HepG2 (cell line): ENCODE measurements around the gene SLC13A5. TPM values are rescaled to one million over a fixed set of nuclear protein-coding genes. Genes with fewer than 3 reads are reported as not detected.

ENCODE experiments used
- ELF1 ChIP-seq: sonication (generic); formaldehyde crosslinking; IDR thresholded peaks from 2 replicates; pipeline ENCODE4 v1.4.0; 2020; ENCODE audit warnings: missing genetic modification reagents
- GPN1 ChIP-seq: sonication (generic); formaldehyde crosslinking; IDR thresholded peaks from 2 replicates; pipeline ENCODE4 v1.5.1; 2020; ENCODE audit warnings: missing genetic modification reagents, borderline replicate concordance
- HHEX ChIP-seq: IDR thresholded peaks from 2 replicates; pipeline ENCODE4 v1.6.1; 2016; ENCODE audit warnings: control low read depth
- HNF4A ChIP-seq: sonication (generic); formaldehyde crosslinking; IDR thresholded peaks from 2 replicates; pipeline ENCODE4 v1.4.0; 2020; ENCODE audit warnings: missing genetic modification reagents
- HNRNPL ChIP-seq: fragments of 200-400 bp; formaldehyde crosslinking; IDR thresholded peaks from 2 replicates; pipeline ENCODE4 v1.6.1; 2017; ENCODE audit warnings: mild to moderate bottlenecking, low read depth, low read length
- KDM5B ChIP-seq: sonication (generic); formaldehyde crosslinking; IDR thresholded peaks from 2 replicates; pipeline ENCODE4 v1.4.0; 2020; ENCODE audit warnings: missing genetic modification reagents, mild to moderate bottlenecking, borderline replicate concordance
- NBN ChIP-seq: fragments of 450-650 bp; conservative IDR thresholded peaks from 2 replicates; pipeline ENCODE4 v1.6.1; 2017
- NFE2 ChIP-seq: sonication (generic); formaldehyde crosslinking; IDR thresholded peaks from 2 replicates; pipeline ENCODE4 v1.4.0; 2020; ENCODE audit warnings: missing genetic modification reagents
- NFKBIZ ChIP-seq: IDR thresholded peaks from 2 replicates; pipeline ENCODE4 v1.6.1; 2018; ENCODE audit warnings: missing genetic modification reagents, missing compliant biosample characterization
- PCBP2 ChIP-seq: fragments of 200-400 bp; formaldehyde crosslinking; optimal IDR thresholded peaks from 2 replicates; pipeline ENCODE3; 2018; ENCODE audit warnings: low read length, low read depth; ENCODE audit not compliant: poor library complexity, severe bottlenecking
- PLRG1 ChIP-seq: fragments of 450-650 bp; conservative IDR thresholded peaks from 2 replicates; pipeline ENCODE4 v1.6.1; 2016
- SMAD3 ChIP-seq: sonication (generic); formaldehyde crosslinking; IDR thresholded peaks from 2 replicates; pipeline ENCODE4 v1.4.0; 2020; ENCODE audit warnings: missing genetic modification reagents
- THAP11 ChIP-seq: IDR thresholded peaks from 2 replicates; pipeline ENCODE4 v1.6.1; 2016; ENCODE audit warnings: missing biosample characterization, missing genetic modification reagents
- ZNF124 ChIP-seq: sonication (generic); formaldehyde crosslinking; IDR thresholded peaks from 2 replicates; pipeline ENCODE4 v1.4.0; 2020; ENCODE audit warnings: missing genetic modification reagents
- ZNF329 ChIP-seq: sonication (generic); formaldehyde crosslinking; IDR thresholded peaks from 2 replicates; pipeline ENCODE4 v1.9.0; 2021; ENCODE audit warnings: low read depth, mild to moderate bottlenecking, missing genetic modification reagents
- ZNF331 ChIP-seq: sonication (generic); formaldehyde crosslinking; IDR thresholded peaks from 2 replicates; pipeline ENCODE4 v1.4.0; 2020; ENCODE audit warnings: missing genetic modification reagents
- polyA plus RNA-seq, 8 experiments: library from polyadenylated mRNA; depleted of rRNA in 3 of 8; stranded (reverse) in 7 of 8; unstranded in 1 of 8; fragments of >200 nt; fragmentation: Illumina TruSeq in 4 of 8; extraction: Trizol in 4 of 8; gene quantifications; 2 replicates each; pipeline versions ENCODE4 v1.2.1 to v1.2.3, GENCODE V29; 2011 to 2016; ENCODE audit warnings: low read depth in 4 of 8, missing spikeins in 1 of 8, mixed read lengths in 1 of 8; ENCODE audit not compliant: insufficient read depth in 1 of 8
- total RNA-seq, 5 experiments: library from RNA; depleted of rRNA; stranded (reverse); fragments of >200 nt; fragmentation: Illumina TruSeq; extraction: Trizol; gene quantifications; 2 replicates each; pipeline ENCODE4 v1.2.3, GENCODE V29; 2016; ENCODE audit warnings: low read depth in 1 of 5
- TF ChIP-seq, protein P1 (sequence below): sonication (generic); formaldehyde crosslinking; IDR thresholded peaks from 2 replicates; pipeline ENCODE4 v1.5.1; 2020; ENCODE audit warnings: missing genetic modification reagents, mild to moderate bottlenecking, borderline replicate concordance
- TF ChIP-seq, protein P2 (sequence below): sonication (generic); formaldehyde crosslinking; IDR thresholded peaks from 2 replicates; pipeline ENCODE4 v1.8.1; 2023; ENCODE audit warnings: missing genetic modification reagents, inconsistent platforms, borderline replicate concordance
- TF ChIP-seq, protein P3 (sequence below): sonication (generic); formaldehyde crosslinking; IDR thresholded peaks from 2 replicates; pipeline ENCODE4 v1.8.0; 2022; ENCODE audit warnings: missing genetic modification reagents, mild to moderate bottlenecking, inconsistent platforms, borderline replicate concordance
- TF ChIP-seq, protein P4 (sequence below): sonication (generic); formaldehyde crosslinking; IDR thresholded peaks from 2 replicates; pipeline ENCODE4 v1.4.0; 2020; ENCODE audit warnings: missing genetic modification reagents
- TF ChIP-seq, protein P5 (sequence below): sonication (generic); formaldehyde crosslinking; IDR thresholded peaks from 2 replicates; pipeline ENCODE4 v1.9.0; 2021; ENCODE audit warnings: missing genetic modification reagents, borderline replicate concordance

Gene SLC13A5
- total and polyA plus RNA-seq, 2 of the 13 experiments (the other 11 are each of a cell fraction or from before 2014, with no cell fraction given): 42.8 to 310 TPM

DNA sequence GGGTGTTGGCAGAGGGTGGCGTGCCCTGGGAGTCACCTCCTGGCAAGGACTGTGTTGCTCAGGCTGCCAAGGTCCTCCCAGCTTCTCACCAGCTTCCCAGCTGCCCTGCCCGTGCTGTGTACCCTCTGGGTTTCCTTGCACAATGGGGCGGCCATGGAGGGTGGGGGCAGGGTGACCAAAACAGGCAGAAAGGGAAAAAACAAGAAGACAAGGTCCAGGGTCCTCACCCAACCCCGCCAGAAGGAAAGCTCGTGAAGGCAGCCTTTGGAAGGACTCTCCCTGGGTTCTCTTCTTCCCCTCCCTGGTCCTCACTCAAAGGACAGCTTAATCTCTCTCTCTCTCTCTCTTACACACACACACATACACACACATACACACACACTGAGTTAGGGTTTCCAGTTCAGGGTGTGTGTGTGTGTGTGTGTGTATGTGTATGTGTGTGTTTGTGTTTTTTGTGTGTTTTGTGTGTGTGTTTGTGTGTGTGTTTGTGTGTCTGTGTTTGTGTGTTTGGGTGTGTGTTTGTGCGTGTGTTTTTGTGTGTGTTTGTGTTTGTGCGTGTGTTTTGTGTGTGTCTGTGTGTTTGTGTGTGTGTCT, 2.0 kb downstream of the SLC13A5 start (continued):
- TF ChIP-seq, protein P1, sequence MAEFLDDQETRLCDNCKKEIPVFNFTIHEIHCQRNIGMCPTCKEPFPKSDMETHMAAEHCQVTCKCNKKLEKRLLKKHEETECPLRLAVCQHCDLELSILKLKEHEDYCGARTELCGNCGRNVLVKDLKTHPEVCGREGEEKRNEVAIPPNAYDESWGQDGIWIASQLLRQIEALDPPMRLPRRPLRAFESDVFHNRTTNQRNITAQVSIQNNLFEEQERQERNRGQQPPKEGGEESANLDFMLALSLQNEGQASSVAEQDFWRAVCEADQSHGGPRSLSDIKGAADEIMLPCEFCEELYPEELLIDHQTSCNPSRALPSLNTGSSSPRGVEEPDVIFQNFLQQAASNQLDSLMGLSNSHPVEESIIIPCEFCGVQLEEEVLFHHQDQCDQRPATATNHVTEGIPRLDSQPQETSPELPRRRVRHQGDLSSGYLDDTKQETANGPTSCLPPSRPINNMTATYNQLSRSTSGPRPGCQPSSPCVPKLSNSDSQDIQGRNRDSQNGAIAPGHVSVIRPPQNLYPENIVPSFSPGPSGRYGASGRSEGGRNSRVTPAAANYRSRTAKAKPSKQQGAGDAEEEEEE (CRISPR knock-in tag): no peak
- TF ChIP-seq, protein P2, sequence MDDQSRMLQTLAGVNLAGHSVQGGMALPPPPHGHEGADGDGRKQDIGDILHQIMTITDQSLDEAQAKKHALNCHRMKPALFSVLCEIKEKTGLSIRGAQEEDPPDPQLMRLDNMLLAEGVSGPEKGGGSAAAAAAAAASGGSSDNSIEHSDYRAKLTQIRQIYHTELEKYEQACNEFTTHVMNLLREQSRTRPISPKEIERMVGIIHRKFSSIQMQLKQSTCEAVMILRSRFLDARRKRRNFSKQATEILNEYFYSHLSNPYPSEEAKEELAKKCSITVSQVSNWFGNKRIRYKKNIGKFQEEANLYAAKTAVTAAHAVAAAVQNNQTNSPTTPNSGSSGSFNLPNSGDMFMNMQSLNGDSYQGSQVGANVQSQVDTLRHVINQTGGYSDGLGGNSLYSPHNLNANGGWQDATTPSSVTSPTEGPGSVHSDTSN (CRISPR knock-in tag): no peak
- TF ChIP-seq ELF1 (peak; percentile 26; the same call in 1 of the 2 replicates), ZNF329 (CRISPR knock-in tag) (no peak), NFE2 (CRISPR knock-in tag) (no peak), ZNF124 (no peak), PLRG1 (no peak), NBN (peak; percentile 96; the same call in 1 of the 2 replicates), HNF4A (peak; percentile 86), PCBP2 (no peak), NFKBIZ (CRISPR knock-in tag) (no peak), SMAD3 (no peak), ZNF331 (no peak), KDM5B (no peak), GPN1 (CRISPR knock-in tag) (no peak), THAP11 (CRISPR knock-in tag) (no peak), HHEX (CRISPR knock-in tag) (no peak), HNRNPL (peak; percentile 93)
- TF ChIP-seq, protein P3, sequence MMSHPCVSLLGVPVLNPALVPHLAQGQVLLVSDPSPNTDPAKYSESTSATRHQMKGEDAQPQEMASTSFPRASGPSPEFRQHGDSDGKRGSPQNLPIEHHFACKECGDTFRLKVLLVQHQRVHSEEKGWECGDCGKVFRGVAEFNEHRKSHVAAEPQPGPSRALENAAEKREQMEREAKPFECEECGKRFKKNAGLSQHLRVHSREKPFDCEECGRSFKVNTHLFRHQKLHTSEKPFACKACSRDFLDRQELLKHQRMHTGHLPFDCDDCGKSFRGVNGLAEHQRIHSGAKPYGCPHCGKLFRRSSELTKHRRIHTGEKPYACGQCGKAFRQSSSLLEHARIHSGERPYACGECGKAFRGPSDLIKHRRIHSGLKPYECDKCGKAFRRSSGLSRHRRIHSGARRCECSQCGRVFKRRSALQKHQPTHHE (CRISPR knock-in tag): no peak
- TF ChIP-seq, protein P4, sequence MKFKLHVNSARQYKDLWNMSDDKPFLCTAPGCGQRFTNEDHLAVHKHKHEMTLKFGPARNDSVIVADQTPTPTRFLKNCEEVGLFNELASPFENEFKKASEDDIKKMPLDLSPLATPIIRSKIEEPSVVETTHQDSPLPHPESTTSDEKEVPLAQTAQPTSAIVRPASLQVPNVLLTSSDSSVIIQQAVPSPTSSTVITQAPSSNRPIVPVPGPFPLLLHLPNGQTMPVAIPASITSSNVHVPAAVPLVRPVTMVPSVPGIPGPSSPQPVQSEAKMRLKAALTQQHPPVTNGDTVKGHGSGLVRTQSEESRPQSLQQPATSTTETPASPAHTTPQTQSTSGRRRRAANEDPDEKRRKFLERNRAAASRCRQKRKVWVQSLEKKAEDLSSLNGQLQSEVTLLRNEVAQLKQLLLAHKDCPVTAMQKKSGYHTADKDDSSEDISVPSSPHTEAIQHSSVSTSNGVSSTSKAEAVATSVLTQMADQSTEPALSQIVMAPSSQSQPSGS: no peak
- TF ChIP-seq, protein P5, sequence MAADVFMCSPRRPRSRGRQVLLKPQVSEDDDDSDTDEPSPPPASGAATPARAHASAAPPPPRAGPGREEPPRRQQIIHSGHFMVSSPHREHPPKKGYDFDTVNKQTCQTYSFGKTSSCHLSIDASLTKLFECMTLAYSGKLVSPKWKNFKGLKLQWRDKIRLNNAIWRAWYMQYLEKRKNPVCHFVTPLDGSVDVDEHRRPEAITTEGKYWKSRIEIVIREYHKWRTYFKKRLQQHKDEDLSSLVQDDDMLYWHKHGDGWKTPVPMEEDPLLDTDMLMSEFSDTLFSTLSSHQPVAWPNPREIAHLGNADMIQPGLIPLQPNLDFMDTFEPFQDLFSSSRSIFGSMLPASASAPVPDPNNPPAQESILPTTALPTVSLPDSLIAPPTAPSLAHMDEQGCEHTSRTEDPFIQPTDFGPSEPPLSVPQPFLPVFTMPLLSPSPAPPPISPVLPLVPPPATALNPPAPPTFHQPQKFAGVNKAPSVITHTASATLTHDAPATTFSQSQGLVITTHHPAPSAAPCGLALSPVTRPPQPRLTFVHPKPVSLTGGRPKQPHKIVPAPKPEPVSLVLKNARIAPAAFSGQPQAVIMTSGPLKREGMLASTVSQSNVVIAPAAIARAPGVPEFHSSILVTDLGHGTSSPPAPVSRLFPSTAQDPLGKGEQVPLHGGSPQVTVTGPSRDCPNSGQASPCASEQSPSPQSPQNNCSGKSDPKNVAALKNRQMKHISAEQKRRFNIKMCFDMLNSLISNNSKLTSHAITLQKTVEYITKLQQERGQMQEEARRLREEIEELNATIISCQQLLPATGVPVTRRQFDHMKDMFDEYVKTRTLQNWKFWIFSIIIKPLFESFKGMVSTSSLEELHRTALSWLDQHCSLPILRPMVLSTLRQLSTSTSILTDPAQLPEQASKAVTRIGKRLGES (CRISPR knock-in tag): no peak
